Heart right ventricle (tissue), 16 donors: Measurements from ENCODE around the gene TMEM45A. TPM values are rescaled to one million over a fixed set of nuclear protein-coding genes. Genes with fewer than 3 reads are reported as not detected.
"Not testable (repeated sequence)": the region's sequence is repeated elsewhere in the genome, so short reads cannot be mapped to it uniquely, and the experiment has no call there.

Experiments
- ATAC-seq, 8 donors: fragments of 200-7000 bp; cut with Tn5 transposase; one replicate each; pipeline ENCODE4 v1.9.1; 2020; ENCODE audit warnings: mild to moderate bottlenecking in 8 of 8, moderate library complexity in 8 of 8, moderate number of reproducible peaks in 1 of 8
- DNase-seq, 2 donors: peaks; one replicate each; pipeline ENCODE4 v3.0.0-alpha.2; 2020
- H3K27ac ChIP-seq, 10 donors: fragments of 200-600 bp; sonication (generic) in 2 of 10; one replicate each; pipeline versions ENCODE4 v1.5.0 to v1.8.0; 2020 to 2022; ENCODE audit warnings: mild to moderate bottlenecking in 3 of 10
- H3K27me3 ChIP-seq, 7 donors: fragments of 200-600 bp; one replicate each; pipeline ENCODE4 v1.8.0; 2021 to 2022; ENCODE audit warnings: mild to moderate bottlenecking in 2 of 7
- H3K36me3 ChIP-seq, 9 donors: fragments of 200-600 bp; sonication (generic) in 1 of 9; one replicate each; pipeline versions ENCODE4 v1.5.0 to v1.8.0; 2020 to 2022; ENCODE audit warnings: mild to moderate bottlenecking in 2 of 9
- H3K4me1 ChIP-seq, 9 donors: fragments of 200-600 bp; sonication (generic) in 1 of 9; one replicate each; pipeline versions ENCODE4 v1.5.0 to v1.8.0; 2020 to 2022; ENCODE audit warnings: mild to moderate bottlenecking in 4 of 9
- H3K4me3 ChIP-seq, 10 donors: fragments of 200-600 bp; sonication (generic) in 2 of 10; one replicate each; pipeline versions ENCODE4 v1.5.0 to v1.8.0; 2020 to 2022; ENCODE audit warnings: mild to moderate bottlenecking in 7 of 10, moderate library complexity in 2 of 10
- H3K9me3 ChIP-seq, 11 donors: fragments of 200-600 bp in 10 of 11; sonication (generic) in 2 of 11; one replicate each; pipeline versions ENCODE4 v1.5.0 to v1.8.0; 2013 to 2022; ENCODE audit warnings: mild to moderate bottlenecking in 2 of 11, control low read depth in 1 of 11, moderate library complexity in 1 of 11
- WGBS, 2 donors: extraction: QIAGEN DNeasy Blood & Tissue Kit; methylation state at CpG; one replicate each; pipeline ENCODE4 v1.1.7; 2013; ENCODE audit warnings: inconsistent platforms in 1 of 2; 5-methylcytosine and 5-hydroxymethylcytosine counted together
- intact Hi-C, 10 donors: fragments of 100-400 bp; cut with DNase I; formaldehyde crosslinking; loops; one replicate each; pipeline versions ENCODE4 v1.11.1 to v1.14.2; 2022
- polyA plus RNA-seq, 2 donors: library from polyadenylated mRNA; stranded (reverse); fragments of 200-250 nt; gene quantifications; one replicate each; pipeline ENCODE4 v1.2.3, GENCODE V29; 2013
- total RNA-seq, 10 donors: library from RNA; stranded (reverse); fragmentation: NEBNext Ultra II Directional in 3 of 10; extraction: Animal tissue kit (Norgen Biotek cat#: 25700) in 3 of 10; gene quantifications; one replicate each; pipeline versions ENCODE4 v1.2.1 to v1.2.4, GENCODE V29; 2021 to 2023
- TF ChIP-seq, protein P1 (sequence below), 9 donors: fragments of 200-600 bp; sonication (generic) in 2 of 9; IDR thresholded peaks; one replicate each; pipeline versions ENCODE4 v1.5.0 to v1.8.0; 2021 to 2022; ENCODE audit warnings: antibody characterized with exemption in 9 of 9, mild to moderate bottlenecking in 5 of 9, moderate library complexity in 1 of 9
- donor health status: Arrhythmogenic right ventricular cardiomyopathy.
- donor health status: ischemic (EF 13 %, LVEDD 7.1; RV severe dilation, severe dysfunction).
- donor health status: healthy with polysubstance abuse.
- donor health status: DM: no; HTN: yes; CAD: no.
- donor health status: DM: no; HTN: no; CAD: no.
- donor health status: ischemic (EF 25% LVEDD 6.9; RV normal size, moderate dysfunction).
- donor health status: ischemic (EF 25% LVEDD 5.7; RV mildly dilated, moderate dysfunction).
- donor health status: healthy.
- donor health status: DM: yes; HTN: yes; CAD: no.
- donor health status: Ischemic cardiomyopathy.
- donor health status: ischemic (EF 35%, LVEDD 5.7; RV mildly dilated, moderate dysfunction).
- donor health status: nonischemic (EF 11% LVEDD 7.7; RV severe dilation, severe dysfunction).
- donor health status: DM: yes; HTN: yes; CAD: no.
- donor health status: PGD.
- donor health status: ischemic (EF 29% LVEDD 5.4; RV normal size, mild dysfunction).
- donor health status: nonischemic (EF 23%, LVEDD 6.1; RV moderate dilation, normal function).

Gene TMEM45A
- total and polyA plus RNA-seq, 12 donors, result 0.80 to 16.1 (median 2.5) TPM

DNA sequence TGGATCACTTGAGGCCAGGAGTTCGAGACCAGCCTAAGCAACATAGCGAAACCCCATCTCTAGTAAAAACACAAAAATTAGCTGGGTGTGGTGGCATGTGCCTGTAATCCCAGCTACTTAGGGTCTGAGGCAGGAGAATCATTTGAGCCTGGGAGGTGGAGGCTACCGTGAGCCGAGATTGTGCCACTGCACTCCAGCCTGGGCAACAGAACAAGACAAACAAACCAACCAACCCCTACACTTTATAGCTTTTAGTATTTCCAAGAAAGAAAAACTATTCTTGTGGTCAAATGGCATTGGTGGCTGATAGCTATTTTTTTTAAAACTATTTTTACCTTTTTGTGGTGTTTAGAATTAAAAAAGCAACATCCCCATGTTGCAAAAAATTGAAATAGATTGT, 7.2 kb downstream of the TMEM45A start:
- TF ChIP-seq, protein P1, sequence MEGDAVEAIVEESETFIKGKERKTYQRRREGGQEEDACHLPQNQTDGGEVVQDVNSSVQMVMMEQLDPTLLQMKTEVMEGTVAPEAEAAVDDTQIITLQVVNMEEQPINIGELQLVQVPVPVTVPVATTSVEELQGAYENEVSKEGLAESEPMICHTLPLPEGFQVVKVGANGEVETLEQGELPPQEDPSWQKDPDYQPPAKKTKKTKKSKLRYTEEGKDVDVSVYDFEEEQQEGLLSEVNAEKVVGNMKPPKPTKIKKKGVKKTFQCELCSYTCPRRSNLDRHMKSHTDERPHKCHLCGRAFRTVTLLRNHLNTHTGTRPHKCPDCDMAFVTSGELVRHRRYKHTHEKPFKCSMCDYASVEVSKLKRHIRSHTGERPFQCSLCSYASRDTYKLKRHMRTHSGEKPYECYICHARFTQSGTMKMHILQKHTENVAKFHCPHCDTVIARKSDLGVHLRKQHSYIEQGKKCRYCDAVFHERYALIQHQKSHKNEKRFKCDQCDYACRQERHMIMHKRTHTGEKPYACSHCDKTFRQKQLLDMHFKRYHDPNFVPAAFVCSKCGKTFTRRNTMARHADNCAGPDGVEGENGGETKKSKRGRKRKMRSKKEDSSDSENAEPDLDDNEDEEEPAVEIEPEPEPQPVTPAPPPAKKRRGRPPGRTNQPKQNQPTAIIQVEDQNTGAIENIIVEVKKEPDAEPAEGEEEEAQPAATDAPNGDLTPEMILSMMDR (IDR thresholded peaks at IDR 0.05), result no peak
- H3K27me3 ChIP-seq, result no peaks in the 10 kb centered on the region
- peaks cover 0 to 7% (median 0%) of the 10 kb centered on the region in 9 donors for H3K4me1 ChIP-seq
- H3K36me3 ChIP-seq, result no peaks in the 10 kb centered on the region
- no peak overlapping the region for H3K4me3 ChIP-seq
- WGBS, 2 donors, result 94 to 96% methylated on average over 4 of the region's 4 CpGs
- no peak overlapping the region for H3K27ac ChIP-seq
- no peaks in the 10 kb centered on the region for H3K9me3 ChIP-seq
- intact Hi-C loops, result loop anchor here in 1 of 10 donors (10.0 kb wide), 1 partner anchor 165 kb away; the partner anchor contains the start of gene NIT2
- DNase-seq (no peak), ATAC-seq (no peak)

DNA sequence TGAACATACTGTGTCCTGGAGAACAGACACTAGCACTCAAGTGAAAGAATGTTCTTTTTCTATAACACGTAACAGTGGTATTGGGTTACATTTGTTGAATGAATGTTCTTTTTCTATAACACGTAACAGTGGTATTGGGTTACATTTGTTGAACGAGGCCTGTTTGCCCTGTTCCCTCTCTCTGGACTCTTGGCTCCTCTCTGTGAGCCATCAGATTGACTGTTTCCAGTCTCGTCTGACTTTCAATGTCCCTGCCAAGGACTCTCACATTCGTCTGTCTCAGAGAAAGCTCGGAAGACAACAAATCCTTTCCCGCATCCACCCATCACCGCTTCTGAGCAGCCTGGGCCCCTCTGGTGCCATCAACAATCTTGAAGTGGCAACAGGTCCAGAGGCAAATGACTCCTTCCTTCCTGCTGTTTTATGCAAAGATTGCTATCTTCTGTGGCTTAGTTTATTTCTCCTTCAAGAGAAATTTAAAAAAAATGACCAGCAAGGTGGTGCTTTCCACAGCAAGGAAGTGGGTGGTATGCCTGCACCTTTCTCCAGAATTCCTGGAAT, 8.0 kb downstream of the TMEM45A start:
- no peak for DNase-seq
- no peak overlapping the region for H3K27ac ChIP-seq
- intact Hi-C loops, result no loop called here
- TF ChIP-seq, protein P1 (IDR thresholded peaks at IDR 0.05), result no peak
- no peaks in the 10 kb centered on the region for H3K27me3 ChIP-seq
- no peak overlapping the region for H3K4me3 ChIP-seq
- no peaks in the 10 kb centered on the region for H3K36me3 ChIP-seq
- WGBS, 2 donors, result 71 to 73% methylated on average over 8 of the region's 8 CpGs
- H3K4me1 ChIP-seq, result peaks cover 0 to 7% (median 0%) of the 10 kb centered on the region in 9 donors
- no peak for ATAC-seq
- H3K9me3 ChIP-seq, result no peaks in the 10 kb centered on the region

DNA sequence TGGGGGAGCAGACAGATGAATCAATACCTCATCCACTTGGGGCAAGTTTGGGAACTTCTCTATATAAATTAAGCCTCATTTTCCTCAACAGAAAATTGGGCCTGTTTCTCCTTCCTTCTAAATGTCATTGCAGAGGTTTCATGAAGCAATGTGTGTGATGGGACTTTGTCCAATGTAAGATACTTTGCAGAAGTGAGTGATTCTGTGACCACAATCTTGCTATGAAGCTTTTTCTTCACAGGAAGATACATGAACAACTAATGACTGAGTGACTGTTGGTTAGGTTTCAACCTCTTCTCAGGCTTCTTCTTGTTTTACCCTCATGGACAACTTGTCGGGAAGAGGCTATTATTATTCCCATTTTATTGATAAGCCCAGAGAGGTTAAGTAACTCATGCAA, 11.0 kb downstream of the TMEM45A start:
- ATAC-seq, result no peak
- 84 to 86% methylated on average over 1 of the region's 1 CpG for WGBS, 2 donors
- peaks cover 0 to 4% (median 0%) of the 10 kb centered on the region in 7 donors for H3K27me3 ChIP-seq

DNA sequence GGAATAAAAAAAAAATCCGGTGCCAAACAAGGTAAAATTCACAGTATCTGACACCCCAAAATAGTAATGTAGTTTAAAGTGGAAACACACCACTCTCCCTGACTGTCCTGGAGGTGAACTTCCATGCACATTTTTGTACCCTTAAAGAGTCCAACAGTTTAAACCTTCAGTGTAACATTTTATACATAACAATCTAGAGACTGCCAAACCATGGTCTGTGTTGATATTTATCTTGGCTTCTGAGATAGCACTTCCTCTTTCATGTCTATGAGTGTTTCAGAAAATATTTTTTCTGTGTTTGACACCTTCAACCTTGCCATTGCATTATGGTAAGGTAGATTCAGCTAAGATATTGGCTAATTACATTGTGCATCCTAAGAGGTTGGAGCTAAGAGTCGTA, 13.9 kb downstream of the TMEM45A start:
- DNase-seq, result no peak
- intact Hi-C loops, result no loop called here
- H3K36me3 ChIP-seq, result no peaks in the 10 kb centered on the region
- TF ChIP-seq, protein P1 (IDR thresholded peaks at IDR 0.05), result no peak
- no peak overlapping the region for H3K4me3 ChIP-seq
- peaks cover 0 to 4% (median 0%) of the 10 kb centered on the region in 7 donors for H3K27me3 ChIP-seq
- H3K27ac ChIP-seq, result no peak overlapping the region
- WGBS, 2 donors, result 93 to 94% methylated on average over 2 of the region's 2 CpGs
- H3K9me3 ChIP-seq, result peaks cover 0 to 10% (median 0%) of the 10 kb centered on the region in 11 donors
- no peak for ATAC-seq
- H3K4me1 ChIP-seq, result no peaks in the 10 kb centered on the region

More for the DNA sequence above, 11.0 kb downstream of the TMEM45A start:
- no peaks in the 10 kb centered on the region for H3K36me3 ChIP-seq
- TF ChIP-seq, protein P1 (IDR thresholded peaks at IDR 0.05), result no peak
- intact Hi-C loops, result no loop called here
- no peak for DNase-seq
- no peak overlapping the region for H3K27ac ChIP-seq
- H3K9me3 ChIP-seq, result peaks cover 0 to 9% (median 0%) of the 10 kb centered on the region in 11 donors
- no peak overlapping the region for H3K4me3 ChIP-seq
- no peaks in the 10 kb centered on the region for H3K4me1 ChIP-seq

DNA sequence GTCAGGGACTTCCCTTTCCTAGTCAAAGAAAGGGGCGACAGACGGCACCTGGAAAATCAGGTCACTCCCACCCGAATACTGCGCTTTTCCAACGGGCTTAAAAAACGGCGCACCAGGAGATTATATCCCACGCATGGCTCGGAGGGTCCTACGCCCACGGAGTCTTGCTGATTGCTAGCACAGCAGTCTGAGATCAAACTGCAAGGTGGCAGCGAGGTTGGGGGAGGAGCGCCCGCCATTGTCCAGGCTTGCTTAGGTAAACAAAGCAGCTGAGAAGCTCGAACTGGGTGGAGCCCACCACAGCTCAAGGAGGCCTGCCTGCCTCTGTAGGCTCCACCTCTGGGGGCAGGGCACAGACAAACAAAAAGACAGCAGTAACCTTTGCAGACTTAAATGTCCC, 17.4 kb downstream of the TMEM45A start:
- ATAC-seq, intact Hi-C loops: not testable (repeated sequence)
- 94 to 97% methylated on average over 12 to 15 of the region's 15 CpGs for WGBS, 2 donors

More for the DNA sequence above, 17.4 kb downstream of the TMEM45A start:
- H3K27ac ChIP-seq, DNase-seq, H3K27me3 ChIP-seq, H3K4me3 ChIP-seq, H3K4me1 ChIP-seq, H3K36me3 ChIP-seq: not testable (repeated sequence)
- peaks cover 0 to 10% (median 0%) of the 10 kb centered on the region in 11 donors for H3K9me3 ChIP-seq
